Measurements from ENCODE around the gene PMM2.
A peak's percentile ranks its signal among the peaks of the same experiment; 100 is the strongest.
"Not testable (repeated sequence)": the region's sequence is repeated elsewhere in the genome, so short reads cannot be mapped to it uniquely, and the experiment has no call there.

Gene PMM2

GRCh38 chr16:8818504-8819270 lies 21.0 kb downstream of the PMM2 start:
- DNase-seq (ENCODE audit: low read depth): no peak

DNA sequence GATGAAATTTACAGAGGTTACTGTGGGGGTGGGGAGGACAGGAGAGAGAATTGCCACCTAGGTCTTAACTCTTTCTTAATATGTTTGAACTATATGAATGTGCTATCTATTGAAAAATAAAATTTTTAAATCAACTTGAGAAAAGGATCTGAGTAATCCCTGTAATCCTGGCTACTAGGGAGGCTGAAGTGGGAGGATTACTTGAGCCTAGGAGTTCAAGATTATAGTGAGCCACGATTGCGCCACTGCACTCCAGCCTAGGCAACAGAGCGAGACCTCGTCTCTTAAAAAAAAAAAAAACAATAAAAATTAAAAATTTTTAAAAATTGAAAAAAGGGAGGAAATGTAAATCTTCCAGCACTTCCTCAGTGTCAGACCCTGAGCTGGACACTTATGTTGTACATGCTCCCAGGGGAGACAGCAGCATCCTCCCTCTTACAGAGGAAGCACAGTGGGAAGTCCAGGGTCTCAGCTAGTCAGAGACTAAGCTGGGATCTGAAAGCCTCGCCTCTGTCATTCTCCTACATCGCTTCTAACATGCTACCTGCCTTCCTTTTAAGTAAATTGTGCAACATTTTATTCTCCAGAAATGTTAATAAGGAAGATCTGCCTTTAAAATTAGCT lies 21.9 kb downstream of the PMM2 start:
- DNase-seq (ENCODE audit: low read depth): no peak

DNA sequence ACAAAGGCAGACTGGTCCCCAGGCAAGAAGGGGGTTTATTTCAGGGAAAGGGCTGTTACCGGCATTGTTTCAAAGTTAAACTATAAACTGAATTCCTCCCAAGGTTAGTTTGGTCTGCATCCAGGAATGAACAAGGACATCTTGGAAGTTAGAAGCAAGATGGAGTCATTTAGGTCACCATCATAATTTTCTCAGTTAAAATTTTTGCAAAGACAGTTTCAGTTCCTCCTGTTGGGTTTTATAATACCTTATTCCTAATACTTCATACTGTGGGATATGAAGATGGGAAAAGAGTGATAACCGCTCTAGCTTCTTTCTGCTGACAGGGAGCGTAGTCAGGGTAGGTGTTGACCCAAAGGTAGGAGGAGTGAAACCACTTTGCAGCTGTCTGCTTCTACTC lies 24.8 kb downstream of the PMM2 start:
- no peak for DNase-seq (ENCODE audit: low read depth)

DNA sequence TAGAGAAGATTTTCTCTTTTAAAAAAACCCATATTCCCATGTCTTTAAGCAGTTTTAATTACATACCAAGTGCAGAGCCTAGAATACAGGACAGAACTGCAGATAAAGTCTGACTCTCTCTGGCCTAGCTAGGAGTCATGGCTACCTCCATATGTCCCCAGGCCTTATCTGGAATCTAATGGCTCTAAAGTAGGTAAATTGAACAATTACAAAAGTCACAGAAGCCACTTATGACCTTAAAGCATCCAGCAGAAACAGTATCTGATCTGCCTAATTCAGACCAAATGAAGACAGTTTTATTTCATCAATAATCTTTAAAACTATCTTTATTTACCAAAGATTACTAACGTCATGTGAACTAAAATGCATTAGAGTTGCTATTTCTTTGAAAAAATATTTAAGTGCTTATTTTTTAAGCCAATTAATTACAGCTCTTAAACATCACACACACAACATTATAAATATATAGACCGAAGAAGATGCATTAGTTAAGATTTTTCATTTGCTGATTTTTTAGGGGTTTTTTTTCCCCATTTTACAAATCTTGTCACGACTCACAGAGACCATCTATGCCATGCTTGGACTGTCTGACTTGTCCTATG lies 28.7 kb downstream of the PMM2 start:
- no peak for DNase-seq (ENCODE audit: low read depth)

DNA sequence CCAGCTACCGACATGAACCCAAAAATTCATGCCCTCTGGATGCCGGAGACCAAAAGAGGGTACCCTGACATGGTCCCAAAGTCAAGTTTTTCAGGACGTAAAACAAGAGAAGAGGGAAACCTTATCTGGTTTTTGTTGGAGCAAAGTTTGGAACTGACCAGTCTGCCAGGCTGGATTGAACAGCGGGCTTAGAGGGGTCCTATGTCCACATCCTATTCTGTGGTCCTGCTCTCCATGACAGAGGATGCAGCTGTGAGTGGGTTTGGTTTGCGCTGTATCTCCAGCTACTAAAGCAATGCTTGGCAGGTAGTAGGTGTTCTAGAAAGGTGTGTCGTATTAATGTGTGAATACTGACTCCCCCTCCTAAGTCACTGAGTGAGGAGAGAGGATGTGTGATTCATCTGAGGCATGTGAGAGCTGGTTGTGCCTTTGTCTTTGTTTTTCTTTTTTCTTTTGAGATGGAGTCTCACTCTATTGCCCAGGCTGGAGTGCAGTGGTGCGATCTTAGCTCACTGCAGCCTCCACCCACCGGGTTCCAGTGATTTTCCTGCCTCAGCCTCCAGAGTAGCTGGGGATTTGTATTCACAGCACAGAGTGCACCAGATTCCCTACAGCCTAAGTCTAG lies 31.0 kb downstream of the PMM2 start:
- DNase-seq (ENCODE audit: low read depth): no peak

DNA sequence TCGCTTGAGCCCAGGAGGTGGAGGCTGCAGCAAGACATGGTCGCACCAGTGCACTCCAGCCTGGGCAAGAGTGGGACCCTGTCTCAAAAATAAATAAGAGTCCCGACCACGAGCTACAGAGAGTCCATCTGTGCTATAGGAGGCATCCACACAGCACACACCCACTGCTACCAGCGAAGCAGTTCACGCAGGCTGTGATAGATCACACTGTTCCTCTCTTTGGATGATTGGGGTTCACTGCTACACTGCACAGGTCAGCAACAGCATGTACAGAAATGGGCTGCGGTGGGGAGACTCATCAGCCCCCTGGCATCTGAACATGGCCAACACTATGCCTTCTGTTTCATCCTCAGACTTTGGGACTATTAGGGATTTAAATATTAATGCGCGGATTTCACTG lies 33.8 kb downstream of the PMM2 start:
- no peak for DNase-seq (ENCODE audit: low read depth)

DNA sequence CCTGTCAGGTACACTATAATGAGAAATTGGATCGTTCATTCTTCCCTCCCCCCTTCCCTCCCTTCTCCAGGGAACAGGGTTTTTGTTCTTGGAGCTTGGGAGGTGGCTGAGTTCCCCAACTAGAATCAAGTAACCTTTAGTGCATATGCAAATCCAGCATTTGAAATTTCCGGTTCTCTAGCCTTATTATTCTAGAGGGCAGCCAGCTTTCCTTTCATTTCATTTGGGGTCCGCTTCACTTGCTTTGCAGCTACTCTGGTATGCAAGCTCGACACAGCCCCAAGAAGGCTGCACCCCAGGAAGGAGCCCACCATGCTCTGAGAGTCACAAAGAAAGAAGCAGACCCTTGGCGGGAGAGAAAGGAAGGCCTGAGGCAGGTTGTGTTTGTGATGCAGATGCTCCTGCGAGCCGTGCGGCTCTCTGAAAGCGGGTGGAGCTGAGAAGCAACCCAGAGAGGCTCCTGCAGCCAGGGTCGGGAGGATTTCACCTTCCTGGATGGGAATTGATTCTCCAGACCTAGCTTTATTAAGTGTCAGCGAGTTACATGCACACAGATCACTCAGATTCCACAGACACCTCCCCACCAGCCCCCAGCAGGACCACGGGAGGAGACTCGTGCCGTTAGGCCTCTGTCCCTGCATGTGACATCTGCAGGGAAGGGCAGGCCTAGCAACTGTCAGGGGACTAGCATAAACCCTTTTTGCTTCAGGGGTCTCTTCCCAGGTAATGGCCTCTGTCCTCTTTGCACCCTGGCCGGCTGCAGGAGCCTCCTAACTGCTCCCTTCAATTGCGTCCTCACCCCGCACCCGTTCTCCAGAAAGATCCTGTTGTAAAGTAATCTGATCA lies 34.5 kb downstream of the PMM2 start:
- DNase-seq (ENCODE audit: low read depth): no peak

- no peak for DNase-seq (ENCODE audit: low read depth)
Observed at GRCh38 chr16:8832717-8833105, 35.1 kb downstream of the PMM2 start.

DNA sequence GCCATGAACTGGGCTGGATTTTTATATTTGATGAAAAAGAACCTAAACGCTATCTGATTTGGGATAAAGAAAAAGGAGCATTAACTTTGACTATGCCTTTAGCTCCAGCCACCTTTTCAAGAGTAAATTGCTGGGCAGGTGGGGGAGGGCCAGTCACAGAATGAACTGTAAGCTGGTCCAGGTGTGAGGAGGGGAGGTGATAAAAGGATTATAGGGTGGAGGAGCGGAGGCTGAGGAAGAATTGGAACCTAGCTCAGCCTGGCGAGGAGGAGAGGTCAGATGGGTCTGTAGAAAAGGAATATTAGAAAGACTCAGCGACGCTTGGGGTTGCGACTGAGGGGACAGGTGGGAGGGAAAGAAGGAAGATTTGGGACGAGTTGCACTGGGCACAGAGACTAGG lies 39.2 kb downstream of the PMM2 start:
- not testable (repeated sequence) for DNase-seq (ENCODE audit: low read depth)

- DNase-seq (ENCODE audit: low read depth): not testable (repeated sequence)
Observed at GRCh38 chr16:8837594-8837993, 40.0 kb downstream of the PMM2 start.

DNA sequence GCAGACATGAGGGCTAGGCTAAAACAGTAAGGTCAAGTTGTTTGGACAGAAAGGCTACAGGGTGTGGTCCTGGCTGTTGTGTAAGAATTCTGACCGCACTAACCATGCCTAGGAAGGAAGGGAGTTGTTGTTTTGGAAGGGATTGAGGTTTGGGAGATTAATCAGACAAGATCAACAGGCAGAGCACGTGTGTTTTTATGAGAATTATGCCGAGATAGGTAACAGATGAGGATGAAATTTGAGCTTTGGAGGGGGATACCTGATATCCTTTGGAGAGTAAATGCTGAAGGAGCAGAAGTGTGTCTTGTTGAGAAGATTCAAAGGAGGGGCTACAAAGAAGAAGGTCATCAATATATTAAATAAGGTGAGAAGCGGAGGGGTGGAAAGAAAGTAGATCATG lies 44.4 kb downstream of the PMM2 start:
- DNase-seq (ENCODE audit: low read depth): peak; percentile 40

DNA sequence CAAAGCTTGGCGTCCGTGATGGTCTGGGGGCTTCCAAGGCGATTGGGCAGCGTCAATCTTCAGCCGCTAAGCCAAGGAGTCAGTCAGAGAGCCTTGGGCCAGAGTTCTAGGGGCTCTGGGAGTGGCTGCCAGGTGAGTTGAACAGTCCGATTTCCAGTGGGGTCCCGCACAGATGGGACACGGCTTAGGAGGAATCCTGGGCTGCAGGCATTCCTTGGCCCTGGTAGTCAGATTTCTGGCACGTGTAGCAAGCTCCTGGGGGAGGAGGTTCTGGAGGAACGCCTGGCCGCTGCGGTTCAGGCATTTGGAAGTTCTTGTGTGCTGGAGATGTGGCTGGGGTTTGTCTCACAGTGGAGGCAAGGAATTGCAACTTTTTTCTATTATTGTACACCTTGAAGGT lies 45.7 kb downstream of the PMM2 start:
- DNase-seq (ENCODE audit: low read depth): not testable (repeated sequence)

GRCh38 chr16:8845699-8846298 lies 48.2 kb downstream of the PMM2 start:
- no peak for DNase-seq (ENCODE audit: low read depth)

DNA sequence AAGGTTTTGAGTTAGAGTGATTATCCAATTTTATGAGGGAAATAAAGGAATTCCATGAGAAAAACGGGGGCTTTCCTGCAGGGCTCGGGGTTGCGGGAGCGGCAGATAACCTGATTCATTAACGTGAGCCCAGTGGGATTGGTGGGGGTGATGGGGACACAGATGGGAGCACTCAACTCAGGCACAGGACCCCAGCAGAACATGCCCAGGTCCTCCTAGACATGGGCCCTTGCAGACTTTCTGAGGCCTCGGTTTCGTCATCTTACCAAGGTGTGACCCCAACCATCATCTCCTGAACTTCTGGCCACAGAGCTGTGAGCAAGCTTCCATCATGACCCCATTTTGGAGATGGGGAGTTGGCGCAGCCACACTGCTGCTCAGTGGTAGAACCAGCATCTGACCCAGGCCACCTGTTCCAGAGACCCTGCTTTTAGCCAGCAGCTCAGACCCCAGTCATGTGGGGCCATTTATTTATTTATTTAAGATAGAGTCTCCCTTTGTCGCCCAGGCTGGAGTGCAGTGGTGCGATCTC lies 48.8 kb downstream of the PMM2 start:
- DNase-seq (ENCODE audit: low read depth): no peak

- DNase-seq (ENCODE audit: low read depth): no peak
Observed at GRCh38 chr16:8847145-8847544, 49.5 kb downstream of the PMM2 start.

DNA sequence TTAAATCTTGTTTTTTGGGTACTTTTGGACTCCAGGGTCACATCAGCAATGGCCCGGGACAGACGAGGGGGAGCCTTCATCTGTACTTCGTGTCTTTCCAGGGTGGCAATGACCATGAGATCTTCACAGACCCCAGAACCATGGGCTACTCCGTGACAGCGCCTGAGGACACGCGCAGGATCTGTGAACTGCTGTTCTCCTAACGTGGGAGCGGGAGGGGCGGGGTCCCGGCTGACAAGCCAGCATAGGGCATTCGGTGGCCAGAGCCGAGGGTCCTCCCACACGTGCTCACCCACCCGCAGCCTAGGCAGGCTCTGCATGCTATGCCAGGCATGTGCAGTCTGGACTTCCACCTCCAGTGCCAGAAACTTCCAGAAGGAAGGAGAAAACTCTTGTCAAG lies 50.0 kb downstream of the PMM2 start:
- no peak for DNase-seq (ENCODE audit: low read depth)

DNA sequence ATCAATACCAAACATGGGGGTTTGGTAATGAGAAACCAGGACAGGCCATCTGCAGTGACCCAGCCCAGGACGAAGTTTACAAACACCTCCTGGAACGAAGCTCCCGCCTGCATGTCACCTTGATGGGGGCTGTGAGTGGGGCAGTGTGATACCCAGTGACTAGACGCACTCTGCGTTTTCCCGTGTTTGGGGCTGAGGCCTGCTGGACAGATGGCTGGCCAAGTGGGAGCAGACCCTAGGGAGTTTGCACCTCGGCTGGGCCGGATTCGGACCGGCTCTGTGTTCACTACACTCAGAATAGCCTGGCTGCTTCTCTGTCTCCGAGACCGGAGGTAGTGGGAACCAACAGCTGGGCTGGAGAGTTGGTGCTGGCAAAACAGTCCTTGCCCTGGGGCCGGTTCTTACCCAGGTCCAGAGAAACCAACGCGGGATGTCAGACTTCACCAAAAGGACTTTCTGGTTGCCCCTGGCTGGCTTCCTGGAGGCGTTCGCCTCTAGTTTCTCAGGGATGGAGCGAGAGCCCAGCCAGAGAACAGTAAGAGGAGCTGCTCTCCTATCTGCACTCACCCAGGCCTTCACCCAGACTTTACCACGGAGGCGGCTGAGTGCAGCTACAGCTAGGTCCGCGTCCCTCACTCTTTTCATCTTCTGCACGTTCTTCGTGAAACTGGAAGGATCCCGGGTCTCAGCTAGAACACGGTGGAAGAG lies 50.7 kb downstream of the PMM2 start:
- DNase-seq (ENCODE audit: low read depth): no peak

- DNase-seq (ENCODE audit: low read depth): peak; percentile 30
Observed at GRCh38 chr16:8848939-8849391, 51.3 kb downstream of the PMM2 start.

- DNase-seq (ENCODE audit: low read depth): no peak
Observed at GRCh38 chr16:8849411-8850011, 51.9 kb downstream of the PMM2 start.

GRCh38 chr16:8850279-8850885 lies 52.7 kb downstream of the PMM2 start:
- peak; percentile 69 for DNase-seq (ENCODE audit: low read depth)
